ENCODE results near the gene C20orf141.

GRCh38 chr20:2829376-2829775 is 14.6 kb downstream of the C20orf141 start:
- TF ChIP-seq, protein P1, sequence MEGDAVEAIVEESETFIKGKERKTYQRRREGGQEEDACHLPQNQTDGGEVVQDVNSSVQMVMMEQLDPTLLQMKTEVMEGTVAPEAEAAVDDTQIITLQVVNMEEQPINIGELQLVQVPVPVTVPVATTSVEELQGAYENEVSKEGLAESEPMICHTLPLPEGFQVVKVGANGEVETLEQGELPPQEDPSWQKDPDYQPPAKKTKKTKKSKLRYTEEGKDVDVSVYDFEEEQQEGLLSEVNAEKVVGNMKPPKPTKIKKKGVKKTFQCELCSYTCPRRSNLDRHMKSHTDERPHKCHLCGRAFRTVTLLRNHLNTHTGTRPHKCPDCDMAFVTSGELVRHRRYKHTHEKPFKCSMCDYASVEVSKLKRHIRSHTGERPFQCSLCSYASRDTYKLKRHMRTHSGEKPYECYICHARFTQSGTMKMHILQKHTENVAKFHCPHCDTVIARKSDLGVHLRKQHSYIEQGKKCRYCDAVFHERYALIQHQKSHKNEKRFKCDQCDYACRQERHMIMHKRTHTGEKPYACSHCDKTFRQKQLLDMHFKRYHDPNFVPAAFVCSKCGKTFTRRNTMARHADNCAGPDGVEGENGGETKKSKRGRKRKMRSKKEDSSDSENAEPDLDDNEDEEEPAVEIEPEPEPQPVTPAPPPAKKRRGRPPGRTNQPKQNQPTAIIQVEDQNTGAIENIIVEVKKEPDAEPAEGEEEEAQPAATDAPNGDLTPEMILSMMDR (IDR thresholded peaks at IDR 0.05) = no peak
- TF ChIP-seq POLR2A (IDR thresholded peaks at IDR 0.05) = no peak
